GM21717 (cell line): ENCODE results near the gene SLC5A4.

Experiments used
- ATAC-seq: cut with Tn5 transposase; IDR thresholded peaks from one replicate; pipeline ENCODE4 v1.9.1; 2021; ENCODE audit warnings: mild to moderate bottlenecking, moderate library complexity; ENCODE audit not compliant: unreplicated experiment

Gene SLC5A4

DNA sequence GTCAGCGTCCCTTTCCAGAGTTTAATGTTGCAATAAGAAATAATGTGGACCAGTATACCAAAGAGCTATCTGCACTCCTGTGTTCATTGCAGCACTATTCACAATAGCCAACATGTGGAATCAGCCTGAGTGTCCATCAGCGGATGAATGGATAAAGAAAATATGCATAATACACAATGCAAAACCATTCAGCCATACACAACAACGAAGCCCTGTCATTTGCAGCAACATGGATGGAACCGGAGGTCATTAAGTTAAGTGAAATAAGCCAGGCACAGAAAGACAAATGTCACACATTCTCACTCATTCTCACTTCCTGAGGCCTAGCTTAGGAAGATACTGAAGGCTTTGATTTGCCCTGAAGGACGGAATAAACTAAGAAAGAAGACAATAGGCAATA lies 22.1 kb downstream of the SLC5A4 start:
- no peak for ATAC-seq

DNA sequence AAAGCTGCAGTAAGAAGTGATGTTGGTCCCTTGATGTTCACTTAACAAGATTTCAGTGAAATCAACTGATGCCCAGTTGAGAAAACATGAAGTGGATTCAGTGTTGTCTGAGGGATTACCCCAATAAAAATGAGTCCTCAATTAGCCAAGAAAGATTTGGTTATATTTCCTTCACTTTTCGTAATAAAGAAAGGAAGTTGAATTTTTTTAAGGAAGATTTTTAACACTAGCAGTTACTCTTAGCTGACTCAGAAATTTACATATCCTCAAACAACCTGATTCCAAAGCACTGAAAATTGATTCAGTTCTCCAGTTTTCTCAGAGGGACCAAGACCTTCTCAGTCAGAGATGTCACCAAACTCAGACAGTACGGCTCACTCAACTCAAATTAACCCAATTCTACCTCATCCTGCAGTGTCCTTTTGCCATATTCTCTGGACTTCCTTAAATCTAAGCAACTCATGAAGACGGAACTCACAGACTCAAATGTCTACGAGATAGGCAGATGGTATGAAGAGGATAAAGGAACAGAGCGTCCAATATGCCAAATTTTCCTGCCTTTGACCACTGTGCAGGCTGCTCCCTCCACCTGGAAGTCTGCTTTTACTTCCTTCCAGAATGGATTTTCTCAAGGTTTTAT lies 22.8 kb downstream of the SLC5A4 start:
- no peak for ATAC-seq

DNA sequence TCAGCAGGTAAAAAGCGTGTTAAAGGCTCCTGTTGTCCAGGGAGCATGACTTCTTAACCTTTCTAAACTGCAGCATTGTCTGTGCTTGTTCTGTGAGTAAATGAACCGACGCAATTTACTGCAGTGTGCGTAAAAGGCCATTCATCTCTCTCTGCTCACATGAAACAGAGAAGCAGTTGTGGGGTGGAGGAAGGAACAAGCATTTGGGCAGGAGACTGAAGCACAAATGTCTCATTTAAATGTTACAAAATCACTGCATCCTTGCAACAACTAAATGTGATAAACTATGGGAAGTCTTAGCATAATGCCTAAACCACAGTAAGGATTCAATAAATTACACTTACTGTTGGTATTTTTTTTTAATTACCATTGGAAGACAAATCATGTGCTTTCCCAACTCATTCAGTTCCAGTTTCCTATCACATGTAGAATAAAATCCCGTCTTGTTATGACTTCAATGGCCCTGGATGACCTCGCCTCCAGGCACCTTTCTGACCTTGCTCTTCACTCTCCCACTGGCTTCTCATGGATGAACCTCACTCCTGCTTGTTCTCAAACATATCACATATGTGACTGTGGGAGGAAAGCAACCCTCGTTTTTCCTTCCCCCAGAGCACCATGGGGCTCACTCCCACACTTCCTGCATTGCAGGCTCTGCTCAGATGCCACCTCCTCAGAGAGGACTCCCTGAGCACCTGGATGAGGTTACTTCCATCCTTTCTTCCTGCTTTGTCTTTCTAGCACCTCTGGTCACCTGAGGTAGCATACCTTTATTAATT lies 28.6 kb downstream of the SLC5A4 start:
- no peak for ATAC-seq

DNA sequence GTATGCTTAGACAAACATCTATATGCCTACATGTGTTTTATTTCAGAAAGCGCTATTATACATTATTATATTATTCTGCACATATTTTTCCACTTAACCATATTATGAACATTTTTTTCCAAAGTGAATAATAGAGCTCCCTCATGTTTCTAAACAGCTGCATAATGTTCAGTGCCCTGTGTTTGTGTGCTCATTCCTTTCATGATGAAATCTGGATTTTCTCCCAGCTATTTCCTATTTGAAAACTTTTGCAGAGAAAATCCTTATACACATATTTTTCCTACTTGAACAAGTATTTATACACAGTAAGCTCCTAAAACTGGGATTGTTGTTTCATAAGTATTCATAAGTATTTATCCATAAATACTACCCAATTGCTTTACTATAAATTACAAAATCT lies 32.2 kb downstream of the SLC5A4 start:
- ATAC-seq = no peak

DNA sequence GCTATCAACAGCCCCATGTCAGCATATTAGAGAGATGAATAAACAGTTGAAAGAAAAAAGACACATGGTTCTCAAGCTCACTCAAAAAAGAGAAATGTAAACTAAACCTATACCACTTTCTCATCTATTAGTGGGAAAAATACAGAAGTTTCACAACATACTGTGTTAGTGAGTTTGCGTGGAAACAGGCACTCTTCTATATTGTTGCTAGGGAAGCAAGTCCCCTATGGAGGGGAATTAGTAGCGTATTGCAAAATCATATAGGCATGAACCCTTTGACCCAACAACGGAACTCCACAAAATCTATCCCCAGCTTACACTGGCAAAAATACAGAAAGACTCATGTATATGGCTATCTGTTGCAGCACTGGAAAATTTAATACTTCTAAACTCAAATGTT lies 36.1 kb downstream of the SLC5A4 start:
- ATAC-seq = no peak

DNA sequence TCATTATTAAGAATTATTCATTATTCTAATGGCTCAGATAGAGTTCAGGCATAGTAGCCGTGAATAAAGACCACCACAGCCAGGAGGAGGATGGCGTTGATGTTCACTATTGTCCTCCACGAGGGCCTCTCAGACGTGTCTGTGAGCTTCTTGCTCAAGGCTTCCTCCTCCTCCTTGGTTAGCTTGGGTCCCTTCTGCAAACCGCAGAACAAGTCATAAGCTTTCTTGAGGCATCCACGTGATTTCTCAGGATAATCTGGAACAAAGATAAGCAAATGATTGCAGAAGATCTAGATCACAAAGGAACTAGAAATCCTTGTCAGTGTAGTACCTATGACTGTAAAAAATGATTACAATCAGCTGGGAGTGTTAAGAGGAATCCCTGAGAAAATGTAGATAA lies 36.7 kb downstream of the SLC5A4 start:
- ATAC-seq = no peak

DNA sequence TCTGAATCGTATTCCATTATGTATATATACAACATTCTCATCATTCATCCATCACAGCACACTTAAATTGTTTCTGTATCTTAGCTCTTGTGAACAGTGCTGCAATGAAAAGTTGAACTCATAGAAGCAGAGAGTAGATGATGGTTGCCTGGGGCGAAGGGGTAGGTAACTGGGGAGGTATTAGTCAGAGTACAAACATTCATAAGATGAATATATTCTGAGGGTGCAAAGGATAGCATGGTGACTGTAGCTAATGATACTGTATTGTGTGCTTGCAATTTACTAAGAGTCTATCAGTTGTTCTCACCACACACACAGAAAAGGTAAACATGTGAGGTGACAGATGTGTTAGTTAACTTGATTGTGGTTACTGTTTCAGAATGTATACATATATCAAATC lies 37.7 kb downstream of the SLC5A4 start:
- no peak for ATAC-seq

DNA sequence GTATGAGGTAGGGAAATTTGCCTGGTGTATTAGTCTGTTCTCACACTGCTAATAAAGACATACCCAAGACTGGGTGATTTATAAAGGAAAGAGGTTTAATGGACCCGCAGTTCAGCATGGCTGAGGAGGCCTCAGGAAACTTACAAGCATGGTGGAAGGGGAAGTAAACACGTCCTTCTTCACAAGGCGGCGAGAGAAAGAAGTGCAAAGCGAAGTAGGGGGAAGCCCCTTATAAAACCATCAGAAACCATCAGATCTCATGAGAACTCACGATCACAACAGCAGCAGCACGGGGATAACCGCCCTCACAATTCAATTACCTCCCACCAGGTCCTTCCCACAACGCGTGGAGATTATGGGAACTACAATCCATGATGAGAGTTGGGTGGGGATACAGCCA lies 38.2 kb downstream of the SLC5A4 start:
- ATAC-seq = no peak

DNA sequence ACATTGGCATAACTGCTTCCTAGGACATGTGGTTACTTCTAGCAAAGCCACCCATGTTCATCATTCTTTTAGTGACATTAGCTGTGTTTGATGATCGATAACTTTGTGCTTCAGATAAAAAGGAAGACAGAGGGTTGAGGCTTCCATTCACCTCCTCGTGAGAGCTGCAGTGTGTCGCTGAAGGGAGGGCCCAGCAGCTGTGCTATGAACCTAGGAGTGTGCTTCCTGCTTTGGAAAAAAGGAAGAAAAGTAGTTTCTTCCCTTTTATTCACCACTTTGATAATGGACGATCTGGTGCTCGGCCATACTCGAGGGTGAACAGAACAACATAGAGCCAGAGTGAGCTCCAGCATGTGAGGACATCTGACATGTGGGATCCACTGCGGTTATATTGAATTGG lies 44.1 kb downstream of the SLC5A4 start:
- no peak for ATAC-seq

DNA sequence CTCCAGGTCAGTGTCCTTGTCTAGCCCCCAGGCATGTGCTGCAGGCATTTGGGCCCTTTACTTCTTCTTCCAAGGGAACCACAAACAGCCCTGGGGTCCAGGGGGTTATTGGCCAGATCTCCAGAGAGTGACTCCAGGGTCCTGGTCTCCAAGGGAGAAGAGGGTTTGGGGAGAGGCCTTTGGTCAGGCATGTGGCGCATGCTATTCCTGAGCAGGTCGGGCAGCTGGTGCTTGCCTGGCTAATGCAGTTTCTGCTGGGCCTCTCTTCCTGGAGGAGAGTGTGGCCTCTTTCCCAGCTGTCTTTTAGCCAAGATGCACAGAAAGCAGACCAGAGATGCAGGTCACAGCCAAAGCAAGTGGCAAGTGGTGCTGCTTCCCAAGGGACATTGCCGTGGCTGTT lies 46.5 kb downstream of the SLC5A4 start:
- no peak for ATAC-seq

DNA sequence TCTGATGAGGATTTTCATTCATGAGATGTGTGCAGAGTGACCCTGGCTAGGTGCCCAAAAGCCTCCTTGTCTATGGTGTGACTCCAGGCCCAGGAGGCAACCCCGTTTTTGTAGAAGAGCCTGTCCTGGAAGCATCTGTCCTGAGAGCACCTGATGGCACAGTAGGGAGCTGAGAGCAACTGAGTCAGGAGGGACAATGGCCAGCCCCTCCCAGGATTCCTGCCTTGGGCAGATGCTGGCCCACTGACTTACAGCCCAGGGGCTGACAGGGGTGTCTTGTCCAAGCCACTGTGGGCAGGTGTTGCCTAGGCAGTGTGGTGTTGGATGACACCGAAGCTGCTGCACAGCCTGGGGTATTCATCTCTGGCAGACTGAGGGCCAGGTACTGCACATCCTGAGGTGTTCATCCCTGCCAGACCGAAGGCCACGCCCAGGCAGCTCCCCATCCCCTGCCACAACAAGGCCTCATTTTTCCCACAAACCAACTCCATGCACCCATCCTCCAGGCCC lies 47.1 kb downstream of the SLC5A4 start:
- ATAC-seq = no peak

DNA sequence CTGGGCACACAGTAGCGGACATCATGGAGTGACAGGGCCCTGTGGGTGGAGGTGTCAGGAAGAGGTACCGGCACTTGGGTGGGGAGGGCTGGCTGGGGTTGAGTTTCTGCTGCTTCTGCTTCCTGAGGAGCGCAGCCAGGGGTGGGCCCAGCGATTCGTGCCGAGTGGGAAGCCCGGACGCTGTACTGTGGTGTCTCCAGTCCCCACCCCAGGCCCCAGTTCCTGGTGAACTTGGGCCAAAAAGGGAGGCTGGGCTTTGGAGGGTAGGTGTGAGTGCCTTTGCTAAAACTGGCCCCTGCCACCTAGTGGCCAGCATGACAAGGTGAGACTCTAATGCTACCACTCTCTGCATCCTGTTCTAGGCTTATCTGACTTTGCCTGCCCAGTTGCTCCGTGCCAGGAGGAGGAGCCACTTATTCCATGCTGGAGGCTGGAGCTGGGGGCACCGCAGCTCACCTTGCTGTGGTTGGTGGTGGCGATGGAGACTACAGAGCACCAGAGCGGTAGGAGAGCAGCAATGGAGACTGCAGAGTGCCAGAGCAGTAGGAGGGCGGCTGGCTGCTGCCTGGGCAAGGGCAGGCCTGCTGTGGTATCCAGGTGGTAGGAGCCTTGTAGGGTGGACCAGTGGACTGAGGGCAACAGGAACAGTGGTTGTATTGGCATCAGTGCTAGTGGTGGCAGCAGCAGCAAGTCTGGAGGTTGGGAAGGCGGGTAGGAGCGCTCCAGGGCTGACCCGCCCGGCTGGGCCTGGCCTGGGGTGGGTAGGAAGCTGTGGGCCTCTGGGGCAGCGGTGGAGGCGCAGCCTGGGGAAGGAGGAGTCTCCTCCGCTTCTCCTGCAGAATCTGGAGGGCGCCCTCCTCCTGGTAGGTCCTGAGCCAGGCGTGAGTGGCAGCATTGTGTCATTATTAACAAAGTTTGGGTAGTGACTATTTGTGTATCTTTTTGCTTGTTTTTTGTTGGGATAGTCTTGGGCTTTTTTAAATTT lies 48.1 kb downstream of the SLC5A4 start:
- no peak for ATAC-seq

DNA sequence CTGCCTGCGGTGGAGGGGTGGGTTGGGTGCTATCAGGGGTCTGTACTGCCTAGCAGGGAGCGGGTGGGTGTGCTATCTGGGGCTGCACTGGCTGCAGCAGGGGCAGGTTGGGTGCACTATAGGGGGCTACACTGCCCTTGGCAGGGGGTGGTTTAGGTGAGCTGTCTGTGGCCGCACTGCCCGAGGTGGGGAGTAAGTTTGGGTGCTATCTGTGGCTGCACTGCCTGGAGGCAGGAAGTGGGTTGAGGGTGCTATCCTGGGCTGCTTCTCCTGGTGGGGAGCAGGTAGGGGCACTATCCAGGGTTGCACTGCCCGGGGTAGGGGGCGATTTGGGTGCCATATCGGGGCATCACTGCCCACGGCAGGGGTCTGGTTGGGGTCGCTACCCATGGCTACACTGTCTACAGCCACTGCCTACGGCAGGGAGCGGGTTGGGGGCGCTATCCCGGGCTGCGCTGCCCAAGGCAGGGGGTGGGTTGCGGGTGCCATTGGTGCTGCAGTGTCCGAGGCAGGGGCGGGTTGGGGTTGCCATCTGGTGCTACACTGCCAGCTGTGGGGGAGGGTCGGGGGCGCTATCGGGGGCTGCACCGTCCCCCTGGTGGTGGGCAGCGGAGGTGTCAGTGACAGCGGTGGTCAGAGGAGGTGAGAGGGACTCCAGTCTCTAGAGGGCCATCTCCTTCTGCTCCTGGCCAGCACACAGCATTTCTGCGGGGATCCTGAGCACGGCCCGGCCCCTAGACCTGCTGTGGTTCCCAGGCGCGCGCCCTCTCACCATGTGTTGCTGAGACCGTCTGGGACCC lies 49.0 kb downstream of the SLC5A4 start:
- ATAC-seq = no peak

DNA sequence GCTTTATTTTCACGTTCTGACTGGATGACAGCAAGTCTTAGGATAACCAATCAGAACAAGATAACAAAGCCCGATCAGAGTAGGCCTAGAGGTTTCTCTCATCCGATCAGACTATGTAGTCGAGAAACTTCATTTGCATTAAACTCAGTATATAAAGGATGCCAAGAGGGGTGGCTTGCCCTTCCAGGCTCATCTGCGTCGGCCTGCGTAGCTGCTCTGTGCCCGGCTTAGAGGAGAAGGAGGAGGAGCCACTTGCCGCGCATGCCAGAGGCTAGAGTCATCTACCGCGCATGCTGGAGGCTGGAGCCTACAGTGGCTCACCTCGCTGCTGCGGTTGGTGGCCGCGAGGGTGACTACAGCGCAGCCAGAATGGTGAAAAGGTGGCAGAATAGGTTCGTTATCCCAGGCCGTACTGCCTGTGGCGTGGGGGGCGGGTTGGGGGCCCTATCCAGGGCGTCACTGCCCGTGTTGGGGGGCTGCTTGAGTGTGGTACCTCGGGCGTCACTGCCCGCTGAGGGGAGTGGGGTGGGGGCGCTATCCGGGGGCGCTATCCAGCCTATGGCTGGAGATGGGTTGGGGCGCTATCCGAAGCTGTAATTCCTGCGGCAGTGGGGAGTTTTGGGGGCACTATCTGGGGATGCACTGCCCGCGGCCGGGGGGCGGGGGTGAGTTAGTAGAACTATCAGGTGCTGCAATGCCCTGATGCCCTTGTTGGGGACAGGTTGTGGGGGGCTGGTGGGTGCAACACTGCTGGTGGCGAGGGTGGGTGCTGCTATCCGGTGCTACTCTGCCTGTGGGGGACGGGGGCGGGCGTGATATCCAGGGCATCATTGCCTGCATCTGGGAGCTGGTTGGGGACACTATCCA lies 50.1 kb downstream of the SLC5A4 start, which contains the start of gene RFPL2:
RFPL2 (minus strand) TSS at position 218 of the 867 bp plus-strand sequence. CDS start 2,622 bp downstream, outside the sequence.
- no peak for ATAC-seq

DNA sequence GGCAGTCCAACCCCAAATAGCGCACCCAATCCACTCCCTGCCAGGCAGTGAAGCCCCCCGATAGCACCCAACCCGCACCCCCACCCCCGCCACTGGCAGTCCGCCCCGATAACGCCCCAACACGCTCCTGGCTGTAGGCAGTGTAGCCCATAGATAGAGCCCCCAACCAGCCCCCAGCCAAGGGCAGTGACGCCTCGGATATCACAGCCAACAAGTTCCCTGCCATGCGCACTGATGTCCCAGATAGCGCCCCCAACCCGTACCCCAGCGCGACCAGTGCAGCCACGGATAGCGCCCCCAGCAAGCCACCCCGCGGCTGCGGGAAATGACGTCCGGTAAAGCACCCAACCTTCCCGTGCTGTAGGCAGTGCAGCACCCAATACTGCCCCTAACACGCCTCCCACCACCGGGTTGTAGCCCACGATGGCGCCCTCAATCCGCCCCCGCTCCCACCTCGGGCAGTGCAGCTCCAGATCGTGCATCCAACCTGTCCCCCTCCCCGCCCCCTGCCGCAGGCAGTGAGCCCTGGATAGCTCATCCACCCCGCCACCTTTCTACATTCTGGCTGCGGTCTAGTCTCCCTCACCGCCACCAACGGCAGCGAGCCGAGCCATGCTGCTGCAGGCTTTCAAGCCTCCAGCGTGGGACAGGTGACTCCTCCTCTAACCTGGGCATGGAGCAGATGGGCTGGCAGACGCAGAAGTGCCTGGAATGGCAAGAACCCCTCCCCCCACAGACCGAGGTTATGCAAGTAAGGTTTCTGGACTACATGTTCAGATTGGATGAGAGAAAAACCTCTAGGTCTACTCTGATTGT lies 50.9 kb downstream of the SLC5A4 start:
- ATAC-seq = no peak

DNA sequence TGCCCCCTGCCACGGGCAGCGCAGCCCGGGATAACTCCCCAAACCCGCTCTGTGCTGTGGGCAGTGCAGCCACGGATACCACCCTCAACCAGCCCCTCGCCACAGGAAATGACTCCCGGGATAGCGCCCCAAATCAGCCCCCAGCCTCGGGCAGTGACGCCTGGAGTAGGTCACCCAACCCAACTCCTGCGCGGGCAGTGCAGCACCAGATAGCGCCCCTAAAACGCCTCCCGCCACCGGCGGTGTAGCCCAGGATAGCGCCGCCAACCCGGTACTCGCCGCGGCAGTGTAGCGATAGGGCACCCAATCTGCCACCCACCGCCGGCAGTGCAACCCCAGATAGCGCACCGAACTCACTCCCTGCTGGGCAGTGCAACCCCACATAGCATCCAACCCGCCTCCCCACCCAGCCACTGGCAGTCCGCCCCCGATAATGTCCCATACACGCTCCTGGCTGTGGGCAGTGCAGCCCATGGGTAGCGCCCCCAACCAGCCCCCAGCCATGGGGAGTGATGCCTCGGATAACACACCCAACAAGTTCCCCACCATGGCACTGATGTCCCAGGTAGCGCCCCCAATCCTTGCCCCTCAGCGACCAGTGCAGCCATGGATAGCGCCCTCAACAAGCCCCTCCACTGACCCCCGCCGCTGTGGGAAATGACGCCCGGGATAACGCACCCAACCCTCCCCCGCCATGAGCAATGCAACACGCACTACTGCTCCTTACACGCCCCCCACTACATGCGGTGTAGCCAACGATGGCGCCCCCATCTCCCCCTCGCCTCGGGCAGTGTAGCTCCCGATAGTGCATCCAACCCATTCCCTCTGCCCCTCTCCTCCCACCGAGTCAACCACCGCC lies 51.7 kb downstream of the SLC5A4 start:
- ATAC-seq = no peak

DNA sequence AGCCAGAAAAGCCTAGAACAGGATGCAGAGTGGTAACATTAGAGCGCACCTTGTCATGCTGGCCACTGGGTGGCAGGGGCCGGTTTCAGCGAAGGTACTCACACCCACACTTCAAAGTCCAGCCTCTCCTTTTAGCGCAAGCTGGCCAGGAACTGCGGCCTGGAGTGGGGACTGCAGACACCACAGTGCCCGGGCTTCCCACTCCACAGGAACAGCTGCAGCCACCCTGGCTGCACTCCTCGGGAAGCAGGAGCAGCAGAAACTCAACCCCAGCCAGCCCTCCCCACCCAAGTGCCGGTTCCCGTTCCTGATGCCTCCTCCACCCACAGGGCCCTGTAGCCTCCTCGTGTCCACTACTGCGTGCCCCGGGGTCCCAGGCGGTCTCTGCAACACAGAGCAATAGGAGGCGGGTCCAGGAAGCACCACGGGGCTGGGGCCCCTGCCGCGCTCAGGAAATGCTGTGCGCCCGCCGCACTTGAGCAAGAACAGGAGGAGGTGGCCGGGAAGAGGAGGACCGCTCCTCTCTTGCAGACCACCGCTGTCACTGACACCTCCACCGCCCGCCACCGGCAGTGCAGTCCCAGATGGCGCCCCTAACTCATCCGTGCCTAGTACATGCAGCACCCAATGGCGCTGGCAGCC lies 52.5 kb downstream of the SLC5A4 start:
- no peak for ATAC-seq
